ENCODE measurements around the gene MYOM1.
"Not testable (repeated sequence)": the region's sequence is repeated elsewhere in the genome, so short reads cannot be mapped to it uniquely, and the experiment has no call there.

MYOM1 gene

DNA sequence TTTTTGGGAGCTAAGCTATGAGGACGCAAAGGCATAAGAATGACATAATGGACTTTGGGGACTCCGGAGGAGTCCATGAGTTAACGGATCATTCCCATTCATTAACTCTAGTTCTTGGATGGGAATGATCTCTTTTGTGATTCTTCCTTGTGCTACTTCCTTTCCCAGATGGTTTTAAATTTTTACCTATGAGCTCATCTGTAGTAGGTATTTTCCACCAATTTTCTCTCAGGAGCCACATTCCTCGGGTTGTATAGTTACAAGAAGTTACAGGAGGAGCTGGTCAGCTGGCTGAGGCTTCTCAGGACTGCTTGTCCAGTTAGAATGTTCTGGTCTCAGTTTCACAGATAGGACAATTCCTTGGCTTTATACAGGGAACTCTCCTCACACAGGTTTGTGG, 164.0 kb downstream of the MYOM1 start:
- no peak for DNase-seq (ENCODE audit: low read depth)

DNA sequence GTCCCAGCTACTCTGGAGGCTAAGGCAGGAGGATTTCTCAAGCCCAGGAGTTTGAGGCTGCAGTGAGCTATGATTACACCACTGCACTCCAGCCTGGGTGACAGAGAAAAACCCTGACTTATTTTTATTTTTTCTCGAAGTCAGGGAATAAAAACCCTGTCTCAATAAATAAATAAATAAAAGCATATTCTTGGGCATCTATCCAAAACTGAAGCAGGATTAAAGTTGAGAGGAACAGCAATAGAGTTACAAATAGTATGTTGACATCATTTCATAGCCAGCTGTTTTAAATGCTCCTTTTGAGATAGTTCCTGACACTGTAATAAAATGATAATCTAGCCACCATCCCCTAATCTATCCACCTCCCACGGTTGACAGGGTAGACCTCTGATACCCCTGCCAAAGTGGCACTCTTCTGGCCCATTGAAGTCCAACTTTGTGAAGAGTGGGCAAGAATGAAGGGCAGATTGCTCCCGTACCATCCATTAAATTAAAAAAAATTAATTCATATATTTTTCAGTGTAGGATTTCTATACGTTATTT, 164.5 kb downstream of the MYOM1 start:
- no peak for DNase-seq (ENCODE audit: low read depth)

DNA sequence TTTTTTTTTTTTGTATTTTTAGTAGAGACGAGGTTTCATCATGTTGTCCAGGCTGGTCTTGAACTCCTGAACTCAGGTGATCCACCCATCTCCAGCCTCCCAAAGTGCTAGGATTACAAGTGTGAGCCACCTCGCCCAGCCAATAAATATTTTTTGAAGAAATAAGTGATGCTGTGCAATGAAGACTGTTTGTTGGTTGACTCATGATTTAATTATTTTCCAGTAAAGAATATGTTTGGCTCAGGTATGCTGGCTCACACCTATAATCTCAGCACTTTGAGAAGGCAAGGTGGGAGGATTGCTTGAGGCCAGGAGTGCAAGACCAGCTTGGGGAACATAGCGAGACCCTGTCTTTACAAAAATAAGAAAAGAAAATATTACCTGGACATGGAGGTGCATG, 165.0 kb downstream of the MYOM1 start:
- no peak for DNase-seq (ENCODE audit: low read depth)

GRCh38 chr18:3054214-3054613, 165.6 kb downstream of the MYOM1 start:
- no peak for DNase-seq (ENCODE audit: low read depth)

- DNase-seq (ENCODE audit: low read depth), result no peak
Observed at GRCh38 chr18:3053081-3053480, 166.7 kb downstream of the MYOM1 start.

GRCh38 chr18:3052411-3052758, 167.4 kb downstream of the MYOM1 start:
- DNase-seq (ENCODE audit: low read depth), result no peak

DNA sequence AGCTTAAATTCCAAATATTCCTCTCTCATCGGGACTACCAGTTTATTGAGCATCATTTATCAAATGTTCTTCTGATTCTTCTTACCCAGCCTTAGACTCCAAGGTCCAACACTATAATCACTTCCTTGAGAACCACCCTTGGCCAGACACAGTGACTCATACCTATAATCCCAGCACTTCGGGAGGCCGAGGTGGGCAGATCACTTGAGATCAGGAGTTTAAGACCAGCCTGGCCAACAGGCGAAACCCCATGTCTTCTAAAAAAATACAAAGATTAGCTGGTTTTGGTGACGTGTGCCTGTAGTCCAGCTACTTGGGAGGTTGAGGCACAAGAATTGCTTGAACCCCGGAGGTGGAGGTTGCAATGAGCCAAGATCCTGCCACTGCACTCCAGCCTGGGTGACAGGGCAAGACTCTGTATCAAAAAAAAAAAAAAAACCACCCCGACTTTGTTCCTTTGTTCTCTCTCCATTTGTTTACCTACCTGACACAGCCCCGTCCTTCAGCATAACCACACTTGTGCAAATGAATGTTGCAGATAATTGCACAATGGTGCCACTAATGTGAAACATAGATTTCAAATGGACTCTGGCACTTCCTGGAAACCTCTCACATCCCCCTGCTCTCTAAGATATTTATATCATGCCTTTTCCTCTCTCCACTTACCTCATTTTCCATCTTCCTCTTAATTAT, 167.9 kb downstream of the MYOM1 start:
- no peak for DNase-seq (ENCODE audit: low read depth)

DNA sequence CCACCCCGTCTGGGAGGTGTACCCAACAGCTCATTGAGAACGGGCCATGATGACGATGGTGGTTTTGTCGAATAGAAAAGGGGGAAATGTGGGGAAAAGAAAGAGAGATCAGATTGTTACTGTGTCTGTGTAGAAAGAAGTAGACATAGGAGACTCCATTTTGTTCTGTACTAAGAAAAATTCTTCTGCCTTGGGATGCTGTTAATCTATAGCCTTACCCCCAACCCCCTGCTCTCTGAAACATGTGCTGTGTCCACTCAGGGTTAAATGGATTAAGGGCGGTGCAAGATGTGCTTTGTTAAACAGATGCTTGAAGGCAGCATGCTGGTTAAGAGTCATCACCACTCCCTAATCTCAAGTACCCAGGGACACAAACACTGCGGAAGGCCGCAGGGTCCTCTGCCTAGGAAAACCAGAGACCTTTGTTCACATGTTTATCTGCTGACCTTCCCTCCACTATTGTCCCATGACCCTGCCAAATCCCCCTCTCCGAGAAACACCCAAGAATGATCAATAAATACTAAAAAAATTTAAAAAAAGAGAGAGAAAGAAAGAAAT, 169.8 kb downstream of the MYOM1 start:
- not testable (repeated sequence) for DNase-seq (ENCODE audit: low read depth)

DNA sequence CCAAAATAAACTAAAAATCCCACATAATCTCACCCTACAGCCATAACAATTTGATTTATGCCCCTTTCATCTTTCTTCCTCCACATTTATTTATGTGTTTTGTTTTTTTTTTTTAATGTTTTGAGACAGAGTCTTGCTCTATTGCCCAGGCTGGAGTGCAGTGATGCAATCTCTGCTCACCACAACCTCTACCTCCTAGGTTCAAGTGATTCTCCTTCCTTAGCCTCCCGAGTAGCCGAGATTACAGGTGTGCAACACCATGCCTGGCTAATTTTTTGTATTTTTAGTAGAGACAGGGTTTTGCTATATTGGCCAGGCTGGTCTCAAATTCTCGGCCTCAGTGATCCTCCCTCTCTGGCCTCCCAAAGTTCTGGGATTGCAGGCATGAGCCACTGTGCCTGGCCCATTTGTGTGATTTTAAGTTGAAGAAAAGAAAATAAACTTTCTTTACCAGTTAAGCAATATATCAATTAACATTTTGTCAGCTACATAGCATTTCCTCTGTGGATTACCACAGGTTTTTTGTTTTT, 170.9 kb downstream of the MYOM1 start:
- no peak for DNase-seq (ENCODE audit: low read depth)

DNA sequence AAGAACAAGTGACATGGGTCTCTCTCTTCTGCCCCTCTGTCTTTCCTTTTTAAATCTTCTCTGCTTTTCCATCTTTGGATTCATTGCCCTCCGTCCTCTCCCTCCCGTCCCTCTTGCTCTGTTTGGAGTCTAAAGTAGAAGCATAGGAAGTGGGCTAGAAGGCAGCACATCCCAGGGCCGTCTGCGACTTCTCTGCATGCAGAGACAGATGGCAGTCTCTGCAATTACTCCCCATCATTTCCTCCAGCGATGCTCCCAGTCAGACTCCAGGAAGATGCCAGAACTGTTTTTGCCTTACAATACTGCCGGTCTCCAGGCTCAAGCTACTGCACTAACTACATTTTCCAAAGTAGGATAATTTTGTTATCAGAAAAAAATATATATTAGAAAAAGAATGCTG, 171.6 kb downstream of the MYOM1 start:
- DNase-seq (ENCODE audit: low read depth), result no peak

- no peak for DNase-seq (ENCODE audit: low read depth)
Observed at GRCh38 chr18:3046216-3046808, 173.5 kb downstream of the MYOM1 start.

- no peak for DNase-seq (ENCODE audit: low read depth)
Observed at GRCh38 chr18:3044931-3045698, 174.7 kb downstream of the MYOM1 start.

DNA sequence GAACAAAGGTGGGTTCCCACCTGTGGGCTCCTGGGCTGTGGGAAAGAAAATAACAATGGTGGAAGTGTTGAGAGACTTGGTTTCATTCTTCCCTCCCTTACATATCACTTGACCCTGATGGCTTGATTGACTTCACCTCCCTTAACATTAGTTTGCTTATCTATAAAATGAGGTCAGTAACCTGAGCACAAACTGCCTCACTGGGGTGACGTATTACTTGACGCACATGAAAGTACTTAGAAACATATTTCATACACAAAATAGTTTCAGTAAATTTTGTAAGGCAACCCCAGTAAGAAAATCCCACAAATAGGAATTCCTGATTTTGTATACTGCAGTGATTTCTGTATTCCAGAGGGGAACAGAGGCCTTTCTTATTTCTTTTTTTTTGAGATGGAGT, 177.4 kb downstream of the MYOM1 start:
- no peak for DNase-seq (ENCODE audit: low read depth)

DNA sequence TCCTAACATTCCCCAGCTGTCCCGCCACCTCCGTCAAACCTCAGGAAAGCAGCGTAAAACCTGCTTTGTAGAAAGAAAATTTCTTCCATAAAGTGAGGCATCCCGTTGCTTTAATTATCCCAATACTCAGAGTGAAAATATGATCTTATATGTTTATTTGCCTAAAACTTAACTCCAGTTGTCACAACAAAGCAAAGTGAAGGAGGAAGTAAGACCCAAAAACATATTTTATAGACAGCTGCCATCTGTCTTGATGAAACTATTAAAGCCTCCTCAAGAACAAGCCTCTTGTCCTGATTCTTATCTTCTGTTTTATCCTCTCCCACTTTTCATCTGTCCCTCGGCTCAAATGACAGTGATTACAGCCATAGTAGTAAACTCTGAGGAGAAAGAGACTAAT, 177.9 kb downstream of the MYOM1 start:
- no peak for DNase-seq (ENCODE audit: low read depth)

GRCh38 chr18:3040881-3041280, 178.9 kb downstream of the MYOM1 start:
- DNase-seq (ENCODE audit: low read depth), result no peak

DNA sequence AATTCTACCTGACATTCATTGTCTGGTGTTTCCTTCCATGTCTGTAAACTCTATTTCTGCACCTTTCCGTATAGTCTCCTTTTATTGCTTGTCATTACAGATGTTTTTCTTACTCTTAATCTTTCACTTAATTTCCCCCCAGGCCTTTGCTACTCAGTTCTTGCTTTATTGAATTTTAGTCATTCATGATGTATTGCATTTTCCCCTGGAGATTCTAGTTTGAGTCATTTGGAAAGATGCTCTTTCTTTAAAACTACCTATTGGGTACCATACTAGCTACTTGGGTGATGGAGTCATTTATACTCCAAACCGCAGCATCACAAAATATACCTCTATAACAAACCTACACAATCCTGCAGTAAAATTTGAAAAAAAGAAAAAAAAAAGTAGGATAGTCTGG, 179.6 kb downstream of the MYOM1 start:
- DNase-seq (ENCODE audit: low read depth), result no peak

DNA sequence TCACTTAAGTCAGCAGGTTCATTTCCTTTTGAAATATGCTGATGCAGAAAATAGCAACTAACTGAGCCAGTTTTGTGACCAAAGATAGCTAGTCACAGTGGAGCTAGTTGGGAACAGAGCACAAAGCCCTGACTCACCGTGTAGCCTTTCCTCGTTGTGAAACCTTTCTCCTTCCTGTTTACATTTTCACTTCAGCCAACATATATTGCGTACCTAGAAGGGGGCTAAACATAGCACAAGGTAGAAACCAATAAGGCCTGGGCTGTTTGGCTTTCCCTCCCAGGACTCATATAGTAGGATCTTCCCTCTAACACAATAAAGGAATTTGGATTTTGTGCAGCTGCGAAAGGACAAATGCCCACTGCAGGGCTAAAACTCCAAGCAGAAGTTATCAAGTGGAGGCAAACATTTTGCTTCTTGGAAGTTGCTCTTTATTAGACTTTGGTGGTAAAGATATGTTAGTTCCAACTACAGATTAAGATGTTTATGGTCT, 182.3 kb downstream of the MYOM1 start:
- no peak for DNase-seq (ENCODE audit: low read depth)

DNA sequence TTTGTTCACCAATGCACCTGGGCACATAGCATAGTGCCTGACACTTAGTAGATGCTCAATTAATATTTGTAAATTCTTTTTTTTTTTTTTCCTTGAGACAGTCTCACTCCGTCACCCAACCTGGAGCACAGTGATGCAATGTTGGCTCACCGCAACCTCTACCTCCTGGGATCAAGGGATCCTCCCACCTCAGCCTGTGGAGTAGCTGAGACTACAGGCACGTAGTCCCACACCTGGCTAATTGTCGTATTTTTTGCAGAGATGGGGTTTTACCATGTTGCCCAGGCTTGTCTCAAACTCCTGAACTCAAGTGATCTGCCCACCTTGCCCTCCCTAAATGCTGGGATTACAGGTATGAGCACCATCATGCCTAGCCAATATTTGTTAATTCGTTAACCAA, 183.7 kb downstream of the MYOM1 start:
- DNase-seq (ENCODE audit: low read depth), result no peak

GRCh38 chr18:3035635-3036034, 184.1 kb downstream of the MYOM1 start:
- no peak for DNase-seq (ENCODE audit: low read depth)

- DNase-seq (ENCODE audit: low read depth), result no peak
Observed at GRCh38 chr18:3032721-3033120, 187.0 kb downstream of the MYOM1 start.

- DNase-seq (ENCODE audit: low read depth), result no peak
Observed at GRCh38 chr18:3029215-3029952, 190.4 kb downstream of the MYOM1 start.

GRCh38 chr18:3028115-3028514, 191.7 kb downstream of the MYOM1 start:
- DNase-seq (ENCODE audit: low read depth), result not testable (repeated sequence)

All from stimulated activated CD8-positive, alpha-beta memory T cell treated with anti-CD3 and anti-CD28 coated beads, Interleukin-12 subunit alpha, Interleukin-12 subunit beta, amount 100 ng/mL, for 4 hours (primary cell).